ENCODE measurements around the gene PLA2G15.

PLA2G15 gene, protein sequence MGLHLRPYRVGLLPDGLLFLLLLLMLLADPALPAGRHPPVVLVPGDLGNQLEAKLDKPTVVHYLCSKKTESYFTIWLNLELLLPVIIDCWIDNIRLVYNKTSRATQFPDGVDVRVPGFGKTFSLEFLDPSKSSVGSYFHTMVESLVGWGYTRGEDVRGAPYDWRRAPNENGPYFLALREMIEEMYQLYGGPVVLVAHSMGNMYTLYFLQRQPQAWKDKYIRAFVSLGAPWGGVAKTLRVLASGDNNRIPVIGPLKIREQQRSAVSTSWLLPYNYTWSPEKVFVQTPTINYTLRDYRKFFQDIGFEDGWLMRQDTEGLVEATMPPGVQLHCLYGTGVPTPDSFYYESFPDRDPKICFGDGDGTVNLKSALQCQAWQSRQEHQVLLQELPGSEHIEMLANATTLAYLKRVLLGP

DNA sequence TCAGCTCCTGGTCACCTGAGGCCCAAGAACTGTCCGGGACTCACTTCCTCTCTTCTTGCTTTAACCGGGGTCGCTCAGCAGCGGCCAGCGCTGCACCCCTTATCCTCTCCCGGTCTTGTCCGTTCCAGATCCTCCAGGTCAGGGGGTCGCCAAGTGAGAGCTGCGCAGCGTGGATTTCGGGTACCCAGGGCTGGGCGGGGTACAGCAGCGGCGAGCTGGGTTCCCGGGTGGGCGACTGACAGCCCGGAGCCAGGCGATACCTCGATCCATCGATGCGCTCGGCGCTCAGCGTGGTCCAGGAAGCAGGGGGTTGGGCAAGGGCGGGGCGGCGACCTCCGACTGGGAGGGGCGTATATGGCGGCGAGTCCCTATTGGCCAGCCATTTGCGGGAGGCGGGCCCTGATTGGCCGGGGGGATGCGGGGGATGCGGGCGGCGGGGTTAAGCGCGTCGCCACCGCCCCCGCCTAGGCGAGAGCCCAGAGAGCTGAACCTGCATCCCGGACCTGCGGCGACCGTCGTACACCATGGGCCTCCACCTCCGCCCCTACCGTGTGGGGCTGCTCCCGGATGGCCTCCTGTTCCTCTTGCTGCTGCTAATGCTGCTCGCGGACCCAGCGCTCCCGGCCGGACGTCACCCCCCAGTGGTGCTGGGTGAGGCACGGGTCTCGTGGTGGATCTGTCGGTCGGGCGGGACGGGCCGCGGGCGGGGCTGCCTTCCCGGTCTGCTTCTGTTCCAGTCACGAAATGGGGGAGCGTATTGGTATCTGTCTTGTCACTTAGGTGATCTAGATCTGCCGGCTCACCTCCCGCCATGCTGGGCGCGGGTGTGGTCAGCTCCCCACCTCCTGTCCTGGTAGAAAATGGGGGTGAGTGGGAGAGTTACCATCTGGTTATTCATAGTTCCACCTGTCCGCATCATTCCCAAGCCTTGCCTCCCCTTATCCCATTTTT is at the start of gene PLA2G15:
Gene PLA2G15, plus strand, starts transcription at position 471 of the 951 bp plus-strand sequence. Its CDS starts 54 bp downstream, at position 525.
- Histone ChIP-seq H3K9ac (ENCODE audit: low read length) (peak within 1 kb of the TSS; percentile 82), H3K4me3 (ENCODE audit: low read length) (peak within 1 kb of the TSS; percentile 98), H3K36me3 (ENCODE audit: control insufficient read depth, insufficient read depth, low read length) (no peaks in the 10 kb centered on the region), H3K27me3 (ENCODE audit: control insufficient read depth, insufficient read depth, low read length) (no peaks in the 10 kb centered on the region), H3K27ac (ENCODE audit: low read depth, low read length) (no peak within 1 kb of the TSS), H3K4me1 (ENCODE audit: control insufficient read depth, insufficient read depth, low read length) (peaks cover 8% of the 10 kb centered on the region)

DNA sequence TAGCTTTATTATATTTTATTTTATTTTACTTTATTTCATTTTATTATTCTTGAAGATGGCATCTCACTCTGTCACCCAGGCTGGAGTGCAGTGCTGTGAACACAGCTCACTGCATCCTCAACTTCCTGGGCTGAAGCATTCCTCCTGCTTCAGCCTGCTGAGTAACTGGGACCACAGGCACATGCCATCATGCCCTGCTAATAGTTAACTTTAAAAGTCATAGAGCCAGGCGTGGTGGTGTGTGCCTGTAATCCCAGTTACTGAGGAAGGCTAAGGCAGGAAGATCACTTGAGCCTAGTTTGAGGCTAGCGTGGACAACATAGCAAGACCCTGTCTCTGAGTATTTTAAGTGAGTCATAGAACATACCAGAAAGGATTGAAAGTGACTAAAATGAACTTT is 47.9 kb upstream of the PLA2G15 start:
- Histone ChIP-seq H3K36me3 (ENCODE audit: control insufficient read depth, insufficient read depth, low read length) (no peaks in the 10 kb centered on the region), H3K27me3 (ENCODE audit: control insufficient read depth, insufficient read depth, low read length) (no peaks in the 10 kb centered on the region), H3K4me3 (ENCODE audit: low read length) (no peak overlapping the region), H3K27ac (ENCODE audit: low read depth, low read length) (no peak overlapping the region), H3K4me1 (ENCODE audit: control insufficient read depth, insufficient read depth, low read length) (no peaks in the 10 kb centered on the region), H3K9ac (ENCODE audit: low read length) (no peak overlapping the region)

DNA sequence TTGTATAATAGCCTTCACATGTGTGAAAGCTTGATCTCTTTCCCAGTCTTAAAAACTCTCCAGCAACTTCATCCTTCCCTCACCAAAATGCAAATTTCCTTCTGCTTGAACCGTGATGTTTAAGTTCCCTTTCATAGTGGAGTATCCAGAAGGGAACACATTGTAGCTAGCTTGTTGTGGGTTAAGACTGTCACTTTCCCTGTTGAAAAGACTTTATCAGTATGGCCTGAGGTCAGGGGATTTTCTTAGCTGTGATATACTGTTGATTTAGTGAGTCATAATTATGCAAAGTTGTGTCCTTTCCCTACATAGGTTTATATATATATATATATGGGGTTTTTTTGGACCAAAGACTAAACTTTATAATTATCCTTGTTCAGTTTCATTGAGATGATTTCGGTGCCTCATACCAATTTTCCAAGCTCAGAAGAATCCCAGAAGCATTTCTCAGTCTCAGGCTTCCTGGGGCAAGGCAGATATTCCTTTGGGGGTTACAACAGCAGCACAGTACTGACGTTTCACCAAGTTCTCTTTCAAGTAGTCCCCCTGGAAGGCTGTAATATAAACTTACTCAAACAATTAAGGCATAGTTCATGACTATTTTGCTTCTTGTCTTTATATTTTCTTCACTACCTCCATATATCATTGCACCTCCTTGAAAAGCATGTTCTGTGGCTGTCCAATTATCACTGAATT is 44.9 kb upstream of the PLA2G15 start:
- Histone ChIP-seq H3K27me3 (ENCODE audit: control insufficient read depth, insufficient read depth, low read length) (no peaks in the 10 kb centered on the region), H3K9ac (ENCODE audit: low read length) (no peak overlapping the region), H3K36me3 (ENCODE audit: control insufficient read depth, insufficient read depth, low read length) (no peaks in the 10 kb centered on the region), H3K4me3 (ENCODE audit: low read length) (no peak overlapping the region), H3K27ac (ENCODE audit: low read depth, low read length) (no peak overlapping the region), H3K4me1 (ENCODE audit: control insufficient read depth, insufficient read depth, low read length) (no peaks in the 10 kb centered on the region)

DNA sequence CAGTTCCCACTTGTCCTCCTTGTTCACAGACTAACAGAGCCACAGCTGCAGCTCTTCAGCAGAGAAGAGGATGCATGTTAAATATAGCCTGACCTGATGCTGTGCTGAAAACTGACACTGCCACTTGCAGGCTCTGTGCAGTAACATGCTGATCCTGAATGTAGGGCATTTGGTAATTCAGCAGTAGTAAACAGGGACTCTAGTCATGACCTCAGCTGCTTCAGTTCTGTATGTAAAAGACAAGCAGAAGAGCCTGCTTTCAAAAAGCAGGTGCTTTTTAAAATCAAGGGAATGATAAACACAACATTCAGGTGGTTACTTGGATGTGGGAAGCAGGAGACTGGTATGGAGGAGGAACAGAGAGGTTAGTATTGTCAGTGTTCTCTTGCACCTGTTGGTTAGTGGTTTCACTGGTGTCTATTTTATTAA is 43.1 kb upstream of the PLA2G15 start:
- H3K36me3 ChIP-seq (ENCODE audit: control insufficient read depth, insufficient read depth, low read length): no peaks in the 10 kb centered on the region
- H3K27me3 ChIP-seq (ENCODE audit: control insufficient read depth, insufficient read depth, low read length): no peaks in the 10 kb centered on the region
- H3K27ac ChIP-seq (ENCODE audit: low read depth, low read length): no peak overlapping the region
- no peak overlapping the region for H3K4me3 ChIP-seq (ENCODE audit: low read length)
- no peak overlapping the region for H3K9ac ChIP-seq (ENCODE audit: low read length)
- no peaks in the 10 kb centered on the region for H3K4me1 ChIP-seq (ENCODE audit: control insufficient read depth, insufficient read depth, low read length)

DNA sequence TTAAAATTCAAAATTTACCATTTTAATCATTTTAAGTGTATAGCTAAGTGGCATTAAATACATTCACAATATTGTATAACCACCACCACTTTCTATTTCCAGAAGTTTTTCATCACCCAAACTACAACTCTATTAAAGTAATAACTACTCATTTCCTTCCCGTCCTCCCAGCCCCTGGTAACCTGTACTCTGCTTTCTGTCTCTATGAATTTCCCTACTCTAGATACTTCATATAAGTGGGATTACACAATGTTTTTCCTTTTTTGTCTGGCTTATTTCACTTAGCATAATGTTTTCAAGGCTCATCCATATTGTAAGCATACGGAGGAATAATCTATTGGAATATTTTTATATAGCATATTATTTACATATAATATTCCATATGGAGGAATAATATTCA is 38.9 kb upstream of the PLA2G15 start:
- Histone ChIP-seq H3K4me3 (ENCODE audit: low read length) (no peak overlapping the region), H3K9ac (ENCODE audit: low read length) (no peak overlapping the region), H3K27me3 (ENCODE audit: control insufficient read depth, insufficient read depth, low read length) (no peaks in the 10 kb centered on the region), H3K27ac (ENCODE audit: low read depth, low read length) (no peak overlapping the region), H3K4me1 (ENCODE audit: control insufficient read depth, insufficient read depth, low read length) (no peaks in the 10 kb centered on the region), H3K36me3 (ENCODE audit: control insufficient read depth, insufficient read depth, low read length) (no peaks in the 10 kb centered on the region)

DNA sequence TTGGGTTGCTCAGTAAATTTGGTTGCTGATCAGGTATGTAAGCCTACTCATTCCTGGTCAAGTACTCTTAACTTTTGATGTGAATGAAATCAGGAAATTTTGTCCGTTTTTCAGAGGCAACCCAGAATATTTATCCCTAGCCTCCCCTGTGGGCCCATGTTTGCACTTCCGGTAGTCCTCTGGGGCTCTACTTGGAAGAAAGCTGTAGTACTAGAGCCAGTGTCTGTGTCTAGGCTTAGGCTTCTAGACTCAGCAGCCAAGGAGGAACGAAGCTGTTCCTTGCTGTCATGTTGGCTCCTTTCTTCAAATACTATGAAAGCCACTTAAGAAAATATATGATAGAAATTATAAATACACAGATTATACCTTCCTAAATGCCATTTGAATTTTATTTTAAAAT is 30.4 kb upstream of the PLA2G15 start:
- Histone ChIP-seq H3K9ac (ENCODE audit: low read length) (no peak overlapping the region), H3K36me3 (ENCODE audit: control insufficient read depth, insufficient read depth, low read length) (no peaks in the 10 kb centered on the region), H3K4me1 (ENCODE audit: control insufficient read depth, insufficient read depth, low read length) (no peaks in the 10 kb centered on the region), H3K27me3 (ENCODE audit: control insufficient read depth, insufficient read depth, low read length) (no peaks in the 10 kb centered on the region), H3K4me3 (ENCODE audit: low read length) (no peak overlapping the region), H3K27ac (ENCODE audit: low read depth, low read length) (no peak overlapping the region)

DNA sequence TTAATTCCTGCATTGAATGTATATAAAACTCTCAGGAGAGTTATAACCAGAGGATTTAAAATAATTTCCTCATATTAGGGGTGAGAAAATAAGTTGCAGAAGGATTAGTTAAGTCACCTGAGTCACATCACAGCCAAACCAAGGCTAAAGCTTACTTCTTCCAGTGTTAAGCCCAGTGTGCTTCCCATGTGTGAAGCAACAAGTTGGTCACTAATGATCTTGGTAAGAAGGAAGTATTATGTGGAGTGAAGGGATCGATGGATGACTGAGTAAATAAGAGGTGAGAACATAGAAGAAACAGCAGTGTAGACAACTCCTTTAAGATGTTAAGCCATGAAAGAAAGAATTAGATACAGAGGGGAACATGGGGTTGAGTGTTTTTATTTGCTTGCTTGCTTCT is 29.9 kb upstream of the PLA2G15 start:
- H3K4me3 ChIP-seq (ENCODE audit: low read length): no peak overlapping the region
- no peak overlapping the region for H3K27ac ChIP-seq (ENCODE audit: low read depth, low read length)
- H3K27me3 ChIP-seq (ENCODE audit: control insufficient read depth, insufficient read depth, low read length): no peaks in the 10 kb centered on the region
- H3K36me3 ChIP-seq (ENCODE audit: control insufficient read depth, insufficient read depth, low read length): peaks cover 3% of the 10 kb centered on the region
- no peak overlapping the region for H3K9ac ChIP-seq (ENCODE audit: low read length)
- no peaks in the 10 kb centered on the region for H3K4me1 ChIP-seq (ENCODE audit: control insufficient read depth, insufficient read depth, low read length)

DNA sequence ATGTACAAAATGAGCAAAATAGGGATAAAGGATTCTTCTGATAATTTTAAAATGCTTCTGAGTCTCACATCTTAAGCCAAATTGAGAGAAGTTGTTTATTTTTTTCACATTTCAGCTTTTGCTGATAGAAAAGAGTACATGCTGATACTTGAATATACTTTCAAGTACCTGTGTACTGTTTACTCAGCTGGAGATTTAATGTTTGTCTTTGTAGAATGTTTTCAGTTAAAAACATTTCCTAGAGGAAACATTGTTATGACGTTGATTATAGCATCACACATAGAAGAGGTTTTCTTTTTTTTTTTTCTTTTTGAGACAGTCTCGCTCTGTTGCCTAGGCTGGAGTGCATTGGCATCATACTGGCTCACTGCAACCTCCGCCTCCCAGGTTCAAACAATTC is 28.9 kb upstream of the PLA2G15 start:
- Histone ChIP-seq H3K27ac (ENCODE audit: low read depth, low read length) (no peak overlapping the region), H3K27me3 (ENCODE audit: control insufficient read depth, insufficient read depth, low read length) (no peaks in the 10 kb centered on the region), H3K4me3 (ENCODE audit: low read length) (no peak overlapping the region), H3K9ac (ENCODE audit: low read length) (no peak overlapping the region), H3K4me1 (ENCODE audit: control insufficient read depth, insufficient read depth, low read length) (no peaks in the 10 kb centered on the region), H3K36me3 (ENCODE audit: control insufficient read depth, insufficient read depth, low read length) (peaks cover 3% of the 10 kb centered on the region)

DNA sequence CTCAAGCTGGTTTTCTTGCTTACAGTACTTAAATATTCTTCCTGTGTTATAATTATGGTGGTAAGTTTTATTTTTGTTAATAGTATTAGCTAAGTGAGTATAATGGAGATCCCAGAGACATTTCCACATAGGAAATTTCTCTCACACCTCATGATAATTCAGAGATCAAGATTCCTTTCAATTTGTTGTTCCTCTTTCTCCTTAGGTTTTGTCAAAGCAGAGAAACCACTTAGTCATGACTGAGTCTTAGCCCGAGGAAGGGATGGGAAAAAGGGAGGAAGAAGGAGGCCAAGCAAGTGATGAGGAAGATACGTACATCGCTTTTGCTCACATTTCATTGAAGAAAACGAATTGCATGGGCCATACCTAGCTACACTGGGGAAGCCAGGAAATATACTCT is 27.7 kb upstream of the PLA2G15 start:
- Histone ChIP-seq H3K27ac (ENCODE audit: low read depth, low read length) (no peak overlapping the region), H3K9ac (ENCODE audit: low read length) (no peak overlapping the region), H3K36me3 (ENCODE audit: control insufficient read depth, insufficient read depth, low read length) (peaks cover 3% of the 10 kb centered on the region), H3K4me1 (ENCODE audit: control insufficient read depth, insufficient read depth, low read length) (no peaks in the 10 kb centered on the region), H3K4me3 (ENCODE audit: low read length) (no peak overlapping the region), H3K27me3 (ENCODE audit: control insufficient read depth, insufficient read depth, low read length) (no peaks in the 10 kb centered on the region)

DNA sequence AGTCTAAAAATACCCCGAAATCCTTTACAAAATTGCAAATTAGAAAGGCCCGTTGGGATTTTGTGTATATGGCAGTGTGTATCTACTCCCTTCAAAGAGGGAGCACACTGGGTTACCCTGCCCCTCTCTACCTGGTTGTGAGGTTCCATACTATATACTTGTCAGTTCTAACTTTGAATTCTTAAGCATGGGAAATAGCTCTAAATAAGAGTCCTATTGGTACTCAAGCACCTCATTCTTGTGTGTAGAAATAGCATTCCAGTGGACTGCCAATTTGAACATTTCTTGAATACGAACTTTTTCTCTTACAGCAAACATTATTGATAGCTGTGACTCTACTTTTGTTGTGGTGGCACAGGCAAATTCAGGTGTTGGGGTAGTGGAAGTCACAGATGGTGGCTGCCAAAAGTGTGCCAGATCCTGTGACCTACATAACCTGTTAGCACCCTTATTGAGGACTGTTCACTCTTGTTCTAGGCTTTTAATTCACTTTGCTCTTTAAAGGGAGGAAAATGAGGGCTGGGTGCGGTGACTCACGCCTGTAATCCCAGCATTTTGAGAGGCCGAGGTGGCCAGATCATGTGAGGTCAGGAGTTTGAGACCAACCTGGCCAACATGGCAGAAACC is 25.3 kb upstream of the PLA2G15 start:
- H3K27me3 ChIP-seq (ENCODE audit: control insufficient read depth, insufficient read depth, low read length): no peaks in the 10 kb centered on the region
- H3K4me3 ChIP-seq (ENCODE audit: low read length): no peak overlapping the region
- no peak overlapping the region for H3K27ac ChIP-seq (ENCODE audit: low read depth, low read length)
- H3K36me3 ChIP-seq (ENCODE audit: control insufficient read depth, insufficient read depth, low read length): peaks cover 3% of the 10 kb centered on the region
- no peak overlapping the region for H3K9ac ChIP-seq (ENCODE audit: low read length)
- H3K4me1 ChIP-seq (ENCODE audit: control insufficient read depth, insufficient read depth, low read length): no peaks in the 10 kb centered on the region

DNA sequence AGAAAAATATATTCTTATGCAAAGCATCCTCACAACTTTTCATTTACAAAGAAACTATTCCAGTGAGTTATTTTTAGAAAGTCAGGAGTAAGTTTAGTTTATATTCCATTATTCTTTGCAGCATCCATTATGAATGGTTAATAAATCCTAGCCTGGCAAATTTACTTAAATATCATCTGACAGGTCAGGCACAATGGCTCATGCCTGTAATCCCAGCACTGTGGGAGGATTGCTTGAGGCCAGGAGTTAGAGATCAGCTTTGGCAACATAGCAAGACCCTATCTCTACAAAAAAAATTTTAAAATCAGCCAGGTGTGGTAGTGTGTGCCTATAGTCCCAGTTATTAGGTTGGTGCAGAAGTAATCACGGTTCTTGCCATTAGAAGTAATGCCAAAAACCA is 22.1 kb upstream of the PLA2G15 start:
- H3K9ac ChIP-seq (ENCODE audit: low read length): no peak overlapping the region
- H3K4me3 ChIP-seq (ENCODE audit: low read length): no peak overlapping the region
- no peaks in the 10 kb centered on the region for H3K4me1 ChIP-seq (ENCODE audit: control insufficient read depth, insufficient read depth, low read length)
- H3K27ac ChIP-seq (ENCODE audit: low read depth, low read length): no peak overlapping the region
- no peaks in the 10 kb centered on the region for H3K27me3 ChIP-seq (ENCODE audit: control insufficient read depth, insufficient read depth, low read length)
- peaks cover 3% of the 10 kb centered on the region for H3K36me3 ChIP-seq (ENCODE audit: control insufficient read depth, insufficient read depth, low read length)

DNA sequence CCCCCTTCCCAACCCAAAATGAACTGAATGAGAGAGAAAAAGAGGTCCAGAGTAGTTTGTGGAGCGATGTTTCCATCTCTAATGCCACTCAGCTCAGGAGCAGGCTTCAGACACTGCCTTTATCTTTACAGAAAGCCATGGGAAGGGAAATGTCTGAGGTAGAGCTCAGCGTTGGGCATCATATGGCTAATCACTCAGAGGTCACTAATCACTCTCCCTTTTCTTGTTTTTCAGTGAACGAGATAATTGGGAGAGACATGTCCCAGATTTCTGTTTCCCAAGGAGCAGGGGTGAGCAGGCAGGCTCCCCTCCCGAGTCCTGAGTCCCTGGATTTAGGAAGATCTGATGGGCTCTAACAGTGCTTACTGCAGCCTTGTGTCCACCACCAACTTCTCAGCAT is 19.1 kb upstream of the PLA2G15 start:
- Histone ChIP-seq H3K27ac (ENCODE audit: low read depth, low read length) (no peak overlapping the region), H3K9ac (ENCODE audit: low read length) (no peak overlapping the region)

More for the DNA sequence above, 19.1 kb upstream of the PLA2G15 start:
- Histone ChIP-seq H3K4me3 (ENCODE audit: low read length) (no peak overlapping the region), H3K27me3 (ENCODE audit: control insufficient read depth, insufficient read depth, low read length) (no peaks in the 10 kb centered on the region), H3K36me3 (ENCODE audit: control insufficient read depth, insufficient read depth, low read length) (peaks cover 12% of the 10 kb centered on the region), H3K4me1 (ENCODE audit: control insufficient read depth, insufficient read depth, low read length) (no peaks in the 10 kb centered on the region)

Measured in rectal smooth muscle tissue (tissue), 1 donor.